Measurements from ENCODE around the gene CNN1.
"Not testable (repeated sequence)": the region's sequence is repeated elsewhere in the genome, so short reads cannot be mapped to it uniquely, and the experiment has no call there.

The CNN1 gene

DNA sequence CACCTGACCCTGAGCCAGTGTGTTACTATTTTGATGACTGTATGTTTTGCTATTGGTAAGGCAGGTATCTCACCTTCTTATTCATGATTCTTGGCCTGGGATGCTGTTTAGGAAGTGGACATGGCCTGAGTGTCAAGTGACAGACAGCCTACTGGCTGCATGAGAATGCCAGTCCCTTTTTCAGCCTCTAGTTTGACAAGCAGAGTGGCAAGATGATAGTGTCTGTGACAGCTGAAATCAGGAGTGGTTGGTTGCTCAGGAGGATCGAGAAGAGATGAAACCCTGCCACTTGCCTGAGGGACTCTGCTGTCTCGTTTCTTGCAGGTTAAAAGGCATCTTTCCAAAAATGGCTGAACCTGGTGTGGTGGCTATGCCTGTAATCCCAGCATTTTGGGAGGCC is 27.5 kb downstream of the CNN1 start:
- no peak for DNase-seq (ENCODE audit: low read depth)

DNA sequence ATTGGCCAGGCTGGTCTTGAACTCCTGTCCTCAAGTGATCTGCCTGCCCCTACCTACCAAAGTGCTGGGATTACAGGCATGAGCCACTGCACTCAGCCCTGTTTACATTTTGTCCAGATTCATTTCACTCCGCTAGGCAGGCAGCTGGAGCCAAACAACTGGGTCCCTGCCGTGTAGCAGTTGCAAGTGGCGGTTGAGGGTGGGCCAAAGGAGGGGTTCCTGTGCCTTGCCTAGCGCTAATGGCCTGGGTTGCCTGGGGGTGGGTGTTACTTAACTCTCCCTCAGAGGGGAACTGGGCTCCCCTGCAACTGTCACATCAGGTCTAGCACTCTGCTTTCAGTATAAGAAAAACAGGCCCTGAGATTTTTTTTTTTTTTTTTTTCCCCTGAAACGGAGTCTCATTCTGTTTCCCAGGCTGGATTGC is 31.4 kb downstream of the CNN1 start:
- DNase-seq (ENCODE audit: low read depth), result no peak

DNA sequence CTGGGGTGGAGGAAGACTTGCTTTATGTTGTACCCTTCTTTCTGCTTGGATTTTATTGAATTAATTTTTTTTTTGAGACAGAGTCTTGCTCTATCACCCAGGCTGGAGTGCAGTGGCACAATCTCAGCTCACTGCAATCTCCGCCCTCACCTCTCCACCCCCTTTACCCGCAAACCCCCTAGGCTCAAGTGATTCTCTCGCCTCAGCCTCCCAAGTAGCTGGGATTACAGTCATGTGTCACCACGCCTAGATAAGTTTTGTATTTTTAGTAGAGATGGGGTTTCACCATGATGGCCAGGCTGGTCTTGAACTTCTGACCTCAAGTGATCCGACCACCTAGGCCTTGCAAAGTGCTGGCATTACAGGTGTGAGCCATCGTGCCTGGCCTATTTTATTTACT is 34.7 kb downstream of the CNN1 start:
- DNase-seq (ENCODE audit: low read depth), result not testable (repeated sequence)

DNA sequence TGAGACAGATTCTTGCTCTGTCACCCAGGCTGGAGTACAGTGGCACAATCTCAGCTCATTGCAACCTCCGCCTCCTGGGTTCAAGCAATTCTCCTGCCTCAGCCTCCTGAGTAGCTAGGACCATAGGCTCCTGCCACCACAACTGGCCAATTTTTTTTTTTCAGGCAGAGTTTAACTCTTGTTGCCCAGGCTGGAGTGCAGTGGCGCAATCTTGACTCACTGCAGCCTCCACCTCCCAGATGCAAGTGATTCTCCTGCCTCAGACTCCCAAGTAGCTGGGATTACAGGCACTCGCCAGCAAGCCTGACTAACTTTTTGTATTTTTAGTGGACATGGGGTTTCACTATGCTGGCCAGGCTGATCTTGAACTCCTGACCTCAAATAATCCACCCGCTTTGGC is 35.1 kb downstream of the CNN1 start:
- DNase-seq (ENCODE audit: low read depth), result not testable (repeated sequence)

DNA sequence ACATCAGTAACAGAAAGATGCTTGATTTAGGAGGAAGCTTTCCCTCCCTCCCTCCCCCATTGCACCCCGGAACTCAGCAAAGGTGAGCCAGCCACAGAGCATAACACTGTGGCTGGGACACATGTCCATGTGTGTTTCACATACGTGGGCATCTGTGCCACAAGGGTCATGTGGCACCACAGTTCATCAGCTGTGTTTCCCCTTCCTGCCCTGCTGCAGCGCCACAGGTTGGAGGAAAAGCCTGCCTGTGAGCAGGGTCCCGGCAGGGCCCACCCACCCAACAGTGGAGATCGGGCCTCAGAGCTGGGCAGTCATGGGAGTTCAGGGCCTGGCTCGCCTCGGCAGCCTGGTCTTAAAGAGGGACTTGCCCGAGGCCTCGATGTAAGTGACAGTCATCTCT is 36.0 kb downstream of the CNN1 start:
- no peak for DNase-seq (ENCODE audit: low read depth)

DNA sequence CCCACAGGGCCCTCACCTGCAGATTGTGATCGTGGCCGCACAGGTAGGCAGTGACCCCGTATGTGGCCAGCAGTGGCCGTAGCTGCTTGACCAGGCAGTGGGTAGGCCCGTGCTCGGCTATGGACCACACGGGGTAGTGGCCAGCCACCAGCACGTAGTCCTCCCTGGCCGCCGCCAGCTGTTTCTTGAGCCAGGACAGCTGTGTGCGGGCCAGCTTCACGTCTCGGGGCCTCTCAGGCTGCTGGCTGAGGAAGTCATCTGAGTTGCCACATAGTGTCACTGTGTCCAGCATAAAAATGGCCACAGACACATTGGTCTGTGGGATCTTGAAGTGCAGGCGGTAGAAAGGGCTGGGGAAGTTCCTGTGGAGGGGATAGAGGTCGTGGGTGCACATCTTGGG is 37.6 kb downstream of the CNN1 start:
- DNase-seq (ENCODE audit: low read depth), result no peak

DNA sequence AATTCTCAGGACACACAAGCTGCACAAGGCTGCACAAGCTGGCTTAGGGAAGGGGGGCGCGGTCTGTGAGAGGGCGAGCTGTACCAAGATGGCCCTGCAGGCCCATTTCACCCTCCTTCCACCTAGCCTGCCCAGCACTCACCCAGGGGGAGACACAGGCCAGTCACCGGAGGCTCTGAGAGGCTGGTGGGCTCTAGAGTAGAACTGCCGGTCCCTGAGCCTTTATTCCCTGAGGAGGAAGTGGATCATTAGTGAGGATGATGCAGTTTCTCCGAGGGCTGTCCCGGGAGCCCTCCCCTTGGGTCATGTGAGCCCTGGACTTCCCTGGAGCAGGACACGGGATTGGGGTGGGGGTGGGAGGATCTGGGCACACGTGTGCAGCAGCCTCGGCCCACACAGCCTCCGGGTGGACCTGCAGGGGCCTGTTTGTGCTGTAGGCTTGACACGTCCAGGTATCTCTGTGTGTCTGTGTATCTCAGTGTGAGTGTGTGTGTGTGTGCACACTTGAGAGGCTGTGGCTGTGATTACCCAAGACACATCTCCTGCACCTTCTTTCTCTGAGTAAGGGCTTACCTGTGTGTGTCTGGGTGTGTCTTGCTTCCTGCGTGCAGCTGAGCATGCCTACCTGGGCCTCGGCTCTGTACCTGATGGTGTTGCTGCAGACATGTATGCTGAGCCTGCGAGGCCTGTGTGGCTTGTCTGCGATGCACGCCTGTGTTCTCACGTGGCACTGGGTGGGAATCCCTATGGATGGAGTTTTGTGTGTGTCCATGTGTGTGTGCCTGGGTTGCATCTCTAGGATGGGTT is 39.0 kb downstream of the CNN1 start, which contains the start of gene ACP5:
Gene ACP5, minus strand, starts transcription at position 195 of the 807 bp plus-strand sequence. CDS start 328 bp downstream, outside the sequence.
- DNase-seq (ENCODE audit: low read depth), result peak; percentile 44

DNA sequence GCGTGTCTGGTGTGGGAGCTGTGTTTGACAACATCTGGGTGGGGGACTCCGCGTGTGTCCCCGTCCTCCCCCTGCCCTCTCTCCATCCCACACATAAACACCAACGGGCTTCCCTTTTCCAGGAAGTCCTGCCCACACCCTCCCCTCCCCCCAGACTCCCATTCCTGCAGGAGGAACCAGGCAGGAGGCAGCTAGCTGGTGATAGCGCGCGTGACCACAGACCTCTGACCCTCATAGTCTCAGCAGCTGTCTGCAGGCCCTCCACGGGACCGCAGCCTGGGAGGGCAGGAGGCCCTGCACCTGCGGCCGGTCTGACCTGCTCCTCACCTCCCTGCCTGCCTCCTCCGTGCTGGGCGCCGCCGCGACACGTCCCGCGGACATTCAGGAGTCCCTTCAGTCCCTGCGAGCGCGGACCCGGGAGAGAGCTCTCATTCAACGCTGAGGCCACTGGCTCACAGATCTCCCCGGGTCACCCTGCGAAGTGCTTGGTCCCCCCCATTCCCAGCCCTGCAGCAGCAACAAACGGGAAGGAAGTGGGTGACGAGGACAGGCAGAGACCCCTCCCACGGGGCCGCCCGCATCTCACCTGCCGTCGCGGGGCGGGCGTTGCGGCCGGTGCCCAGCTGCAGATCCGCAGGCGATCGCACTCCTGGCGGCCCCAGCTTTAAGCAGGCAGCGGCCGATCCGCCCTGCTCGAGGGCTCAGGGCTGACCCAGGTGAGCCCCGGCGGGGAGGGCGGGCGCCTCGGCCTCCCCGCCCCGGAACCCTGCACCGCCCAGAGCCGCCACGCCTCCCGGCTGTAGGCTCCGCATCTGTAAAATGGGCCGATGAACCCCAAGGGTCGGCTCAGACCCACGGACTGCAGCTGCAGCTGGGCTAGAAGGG is 39.8 kb downstream of the CNN1 start:
- DNase-seq (ENCODE audit: low read depth), result peak; percentile 26

DNA sequence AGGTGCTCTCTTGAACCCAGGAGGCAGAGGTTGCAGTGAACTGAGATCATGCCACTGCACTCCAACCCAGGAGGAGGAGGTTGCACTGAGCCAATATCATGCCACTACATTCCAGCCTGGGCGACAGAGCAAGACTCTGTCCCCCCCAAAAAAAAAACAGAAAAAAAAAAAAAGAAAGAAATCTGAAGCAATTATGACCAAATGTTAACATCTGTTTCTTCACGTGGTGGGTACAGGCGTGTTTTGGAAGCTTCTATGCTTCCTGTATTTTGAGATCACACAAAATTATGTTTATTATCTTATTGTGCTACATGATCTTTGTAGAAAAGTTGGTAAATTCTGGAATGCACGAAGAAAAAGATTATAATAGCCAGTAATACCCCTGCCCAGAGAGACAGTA is 41.5 kb downstream of the CNN1 start:
- DNase-seq (ENCODE audit: low read depth), result no peak

DNA sequence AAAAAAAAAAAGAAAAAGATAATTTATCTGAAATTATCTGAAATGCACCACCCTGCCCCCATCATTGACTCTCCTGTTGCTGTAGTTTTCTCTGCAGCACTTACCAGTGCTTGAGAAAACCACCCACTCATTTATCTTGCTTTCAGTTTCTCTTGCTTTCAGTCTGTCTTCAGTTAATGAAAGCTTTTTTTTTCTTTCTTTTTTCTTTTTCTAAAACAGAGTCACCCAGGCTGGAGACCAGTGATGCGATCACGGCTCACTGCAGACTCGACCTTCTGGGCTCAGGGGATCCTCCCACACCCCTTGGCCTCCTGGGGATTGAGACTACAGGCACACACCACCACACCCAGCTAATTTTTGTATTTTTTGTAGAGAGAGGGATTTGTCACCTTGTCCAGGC is 43.1 kb downstream of the CNN1 start:
- DNase-seq (ENCODE audit: low read depth), result peak; percentile 20

DNA sequence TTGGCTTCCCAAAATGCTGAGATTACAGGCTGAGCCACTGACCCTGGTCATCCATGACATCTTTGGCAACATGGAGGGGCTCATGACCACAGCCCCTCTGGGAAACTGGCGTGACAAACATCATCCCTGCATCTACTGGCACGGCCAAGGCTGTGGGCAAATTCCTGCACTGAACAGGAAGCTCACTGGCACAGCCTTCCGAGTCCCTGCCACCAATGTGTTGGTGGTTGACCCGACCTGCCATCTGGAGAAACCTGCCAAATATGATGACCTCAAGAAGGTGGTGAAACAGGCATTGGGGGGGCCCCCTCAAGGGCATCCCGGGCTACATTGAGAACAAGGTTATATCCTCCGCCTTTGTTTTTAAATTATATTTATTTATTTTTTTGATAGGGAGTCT is 47.7 kb downstream of the CNN1 start:
- DNase-seq (ENCODE audit: low read depth), result no peak

DNA sequence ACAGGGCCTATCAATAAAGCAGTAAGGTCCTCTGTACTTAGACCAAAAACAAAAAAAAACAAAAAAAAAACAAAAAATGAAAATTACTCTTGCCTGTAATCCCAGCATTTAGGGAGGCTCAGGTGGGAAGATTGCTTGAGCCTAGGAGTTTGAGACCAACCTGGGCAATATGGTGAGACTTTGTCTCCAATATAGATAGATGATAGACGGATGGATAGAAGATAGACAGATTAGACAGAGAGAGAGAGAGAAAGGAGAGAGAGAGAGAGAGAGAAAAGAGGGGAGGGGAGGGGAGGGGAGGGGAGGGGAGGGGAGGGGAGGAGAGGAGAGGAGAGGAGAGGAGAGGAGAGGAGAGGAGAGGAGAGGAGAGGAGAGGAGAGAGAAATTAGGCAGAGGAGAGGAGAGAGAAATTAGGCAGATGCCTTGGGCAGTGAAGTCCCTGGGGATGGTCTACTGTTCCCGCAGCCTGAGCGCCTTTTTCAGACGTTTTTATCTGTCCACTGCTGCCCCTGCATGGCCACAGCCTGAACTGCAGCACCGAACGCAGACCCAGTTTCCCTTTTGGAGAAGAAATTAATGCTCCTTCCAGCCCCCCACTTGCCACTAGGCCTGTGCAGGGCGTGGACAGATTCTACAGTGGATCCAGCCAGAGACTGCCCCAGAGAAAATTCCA is 48.8 kb downstream of the CNN1 start:
- peak; percentile 75 for DNase-seq (ENCODE audit: low read depth)

DNA sequence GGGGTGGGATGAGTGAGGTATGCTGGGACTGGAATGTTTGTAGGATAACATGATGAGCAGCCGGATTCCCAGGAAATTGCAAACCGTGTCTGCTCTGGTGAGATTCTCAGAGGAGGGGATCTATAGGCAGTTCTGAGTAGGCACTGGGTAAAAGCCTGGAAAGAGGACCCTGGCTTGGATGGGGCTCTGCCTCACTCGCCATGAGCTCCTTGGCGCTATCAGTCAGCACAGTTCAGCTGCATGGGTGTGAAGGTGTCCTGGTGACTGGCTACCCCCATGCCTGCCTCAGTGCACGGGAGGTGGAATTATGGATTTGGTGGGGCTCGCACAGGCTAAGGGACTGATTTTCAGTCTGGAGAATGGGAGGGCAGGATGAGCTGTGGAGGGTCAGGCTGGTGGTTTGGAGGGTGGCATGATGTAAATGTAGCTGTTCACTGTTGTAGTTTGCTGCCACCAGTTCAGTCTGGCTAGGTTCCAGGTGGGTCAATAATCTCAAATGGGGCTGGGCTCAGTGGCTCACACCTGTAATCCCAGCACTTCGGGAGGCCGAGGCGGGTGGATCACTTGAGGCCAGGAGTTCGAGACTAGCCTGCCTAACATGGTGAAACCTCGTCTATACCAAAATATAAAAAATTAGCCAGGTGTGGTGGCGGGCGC is 49.5 kb downstream of the CNN1 start:
- no peak for DNase-seq (ENCODE audit: low read depth)

DNA sequence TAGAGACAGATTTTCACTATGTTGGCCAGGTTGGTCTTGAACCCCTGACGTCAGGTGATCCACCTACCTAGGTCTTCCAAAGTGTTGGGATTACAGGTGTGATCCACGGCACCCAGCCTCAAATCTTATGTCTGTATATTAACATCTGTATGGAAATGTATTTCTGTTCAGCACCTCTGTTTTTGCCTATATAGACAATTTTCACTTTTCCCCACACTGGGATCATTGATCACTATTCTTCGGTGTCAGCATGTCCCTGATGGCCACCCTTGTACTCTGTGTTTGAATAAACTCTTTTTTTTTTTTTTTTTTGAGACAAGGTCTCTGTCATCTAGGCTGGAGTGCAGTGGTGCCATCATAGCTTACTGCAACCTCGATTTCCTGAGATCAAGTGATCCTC is 55.4 kb downstream of the CNN1 start:
- DNase-seq (ENCODE audit: low read depth), result no peak

DNA sequence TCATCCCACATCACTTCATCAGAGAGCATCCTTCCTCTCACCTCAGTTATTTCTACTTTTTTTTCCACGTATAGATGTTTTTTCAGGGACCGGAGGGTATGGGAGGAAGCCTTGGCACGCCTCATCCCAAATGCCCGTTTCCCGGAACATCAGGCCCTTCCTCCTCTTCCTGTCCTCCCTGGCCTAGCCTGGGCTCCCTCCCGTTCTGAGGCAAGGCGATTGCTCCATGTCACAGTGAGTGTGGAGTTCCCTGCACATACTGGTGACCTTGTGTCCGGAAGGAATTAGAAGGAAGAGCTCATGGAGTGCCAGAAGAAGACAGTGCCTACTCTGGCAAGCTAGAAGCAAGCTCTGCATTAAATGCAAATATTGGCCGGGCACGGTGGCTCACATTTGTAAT is 57.5 kb downstream of the CNN1 start:
- DNase-seq (ENCODE audit: low read depth), result no peak

DNA sequence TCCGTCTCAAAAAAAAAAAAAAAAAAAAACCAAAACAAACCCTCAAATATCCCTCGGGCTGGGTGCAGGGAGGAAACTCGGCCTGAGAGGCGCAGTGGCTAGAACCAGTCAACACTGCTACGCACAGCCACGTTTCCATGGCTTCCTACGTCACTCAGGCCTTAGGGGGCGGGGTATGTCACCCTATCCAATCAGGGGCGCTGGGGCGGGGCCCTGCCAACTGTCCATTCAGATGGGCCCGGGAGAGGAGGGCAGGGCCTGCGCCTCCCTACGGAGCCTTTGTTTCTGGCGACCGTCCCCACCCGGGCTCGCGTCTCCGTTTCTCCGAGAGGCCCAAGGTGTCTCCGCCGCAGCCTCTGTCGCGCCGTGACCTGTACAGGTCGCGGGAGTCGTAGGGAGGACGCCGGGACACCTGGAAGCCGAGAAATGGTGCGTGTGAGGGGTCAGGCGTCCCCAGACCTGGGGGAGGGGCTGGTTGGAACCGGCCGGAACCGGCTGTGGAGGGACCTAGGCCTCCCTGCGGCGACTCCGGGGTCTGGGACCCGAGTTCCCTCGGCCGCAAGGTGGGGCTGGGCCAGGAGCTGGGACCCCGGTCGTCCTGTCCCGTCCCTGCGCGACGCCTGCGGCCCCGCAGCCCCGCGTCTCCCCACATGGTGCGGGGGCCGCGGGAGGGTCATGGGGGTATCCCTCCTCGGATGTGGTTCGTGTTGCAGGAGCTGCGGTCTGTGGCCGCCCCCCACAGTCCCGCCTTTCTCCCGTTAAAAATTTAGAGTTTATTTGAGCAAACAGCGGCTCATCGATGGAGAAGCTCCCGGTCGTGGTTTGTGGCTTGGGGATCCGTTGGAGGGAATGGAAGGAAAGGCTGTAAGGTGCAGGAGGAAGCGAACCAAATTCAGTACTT is 58.8 kb downstream of the CNN1 start, which contains the start of gene ZNF627:
Gene ZNF627, plus strand, starts transcription at position 282 of the 901 bp plus-strand sequence. Its CDS starts 145 bp downstream, at position 427.
- peak; percentile 99 for DNase-seq (ENCODE audit: low read depth)

DNA sequence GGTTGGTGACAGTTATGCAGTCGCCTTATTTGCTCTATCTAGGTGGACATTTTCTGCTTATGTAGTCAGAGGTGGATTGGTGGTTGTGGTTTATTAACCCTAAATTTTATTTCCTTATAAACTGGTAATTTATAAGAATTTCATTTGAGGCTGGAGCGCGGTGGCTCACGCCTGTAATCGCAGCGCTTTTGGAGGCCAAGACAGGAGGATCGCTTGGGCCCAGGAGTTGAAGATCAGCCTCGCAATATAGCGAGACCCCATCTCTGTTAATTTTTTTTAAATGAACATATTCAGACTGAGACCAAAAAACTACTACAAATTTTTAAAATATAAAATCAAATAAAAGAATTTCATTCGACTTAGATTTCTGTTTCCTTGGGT is 59.4 kb downstream of the CNN1 start:
- no peak for DNase-seq (ENCODE audit: low read depth)

DNA sequence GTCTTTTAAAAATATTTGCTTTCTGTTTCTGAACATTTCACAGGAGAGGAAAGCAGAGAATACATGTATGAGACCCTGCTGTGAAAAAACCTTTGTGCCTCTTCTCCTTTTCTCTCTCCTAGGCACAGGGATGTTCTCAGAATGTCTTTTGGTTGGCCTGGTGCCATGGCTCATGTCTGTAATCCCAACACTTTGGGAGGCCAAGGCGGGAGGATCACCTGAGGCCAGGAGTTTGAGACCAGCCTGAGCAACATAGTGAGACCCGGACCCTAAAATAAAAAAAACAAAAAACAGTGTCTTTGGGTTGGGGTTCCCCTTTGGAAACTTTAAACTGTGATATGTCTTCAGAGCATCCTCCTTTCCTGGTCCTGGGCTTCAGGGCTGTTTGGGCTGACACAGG is 60.1 kb downstream of the CNN1 start:
- no peak for DNase-seq (ENCODE audit: low read depth)

DNA sequence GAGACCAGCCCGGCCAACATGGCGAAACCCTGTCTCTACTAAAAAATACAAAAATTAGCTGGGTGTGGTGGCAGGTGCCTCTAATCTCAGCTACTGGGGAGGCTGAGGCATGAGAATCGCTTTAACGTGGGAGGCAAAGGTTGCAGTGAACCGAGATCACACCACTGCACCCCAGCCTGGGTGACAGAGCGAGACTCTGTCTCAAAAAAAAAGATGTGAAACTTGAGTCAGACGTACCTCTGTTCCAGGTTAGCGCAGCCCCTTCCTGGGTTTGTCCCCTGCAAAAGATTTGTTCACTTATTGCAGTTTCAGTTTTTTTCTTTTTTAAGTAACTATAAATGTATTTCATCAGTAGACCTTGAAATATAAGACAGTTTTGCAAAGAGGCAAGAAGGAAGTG is 61.1 kb downstream of the CNN1 start:
- not testable (repeated sequence) for DNase-seq (ENCODE audit: low read depth)

Data from EH (cell line).